Measurements from ENCODE around the gene ERP27.

Gene ERP27

GRCh38 chr12:14934511-14934910 is 3.8 kb downstream of the ERP27 start:
- DNase-seq: no peak

DNA sequence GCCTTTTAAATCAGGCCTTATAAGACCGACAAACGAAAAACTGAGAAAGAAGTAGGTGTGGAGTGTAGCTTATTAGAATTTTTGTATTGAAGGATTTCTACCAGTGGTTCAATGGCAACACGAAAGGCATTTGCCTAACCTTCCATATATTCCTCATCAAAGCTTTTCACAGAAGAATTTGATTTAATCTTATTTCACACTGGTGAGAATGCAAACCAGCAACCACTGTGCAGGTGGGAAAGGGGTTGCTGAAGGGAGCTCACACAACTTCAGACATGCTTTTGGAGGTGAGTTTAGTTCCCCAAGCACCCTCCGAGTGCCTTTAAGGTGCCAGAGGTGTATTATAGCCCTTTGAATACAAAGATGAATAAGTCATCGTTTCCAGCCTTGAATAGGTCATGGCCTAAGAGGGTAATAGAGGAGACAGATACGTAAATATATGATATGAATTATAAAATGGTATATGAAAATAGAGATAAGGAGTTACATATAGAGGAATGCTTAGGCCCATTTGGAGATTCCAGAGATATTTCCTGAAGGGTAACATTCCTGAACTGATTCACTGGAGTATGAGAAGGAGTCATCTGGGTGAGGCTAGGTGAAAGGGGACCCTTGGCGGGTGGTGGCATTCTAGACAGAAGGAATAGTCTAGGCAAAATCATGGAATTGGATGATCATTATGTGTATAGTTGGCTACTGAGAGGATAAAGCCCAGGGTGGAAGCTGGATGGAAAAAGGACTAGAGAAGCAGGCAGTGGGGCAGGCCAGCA is 6.4 kb downstream of the ERP27 start:
- no peak for DNase-seq

GRCh38 chr12:14931359-14931758 is 7.0 kb downstream of the ERP27 start:
- no peak for DNase-seq

- DNase-seq: no peak
Measured at GRCh38 chr12:14930299-14930698, 8.0 kb downstream of the ERP27 start.

GRCh38 chr12:14928931-14929330 is 9.4 kb downstream of the ERP27 start:
- DNase-seq: no peak

DNA sequence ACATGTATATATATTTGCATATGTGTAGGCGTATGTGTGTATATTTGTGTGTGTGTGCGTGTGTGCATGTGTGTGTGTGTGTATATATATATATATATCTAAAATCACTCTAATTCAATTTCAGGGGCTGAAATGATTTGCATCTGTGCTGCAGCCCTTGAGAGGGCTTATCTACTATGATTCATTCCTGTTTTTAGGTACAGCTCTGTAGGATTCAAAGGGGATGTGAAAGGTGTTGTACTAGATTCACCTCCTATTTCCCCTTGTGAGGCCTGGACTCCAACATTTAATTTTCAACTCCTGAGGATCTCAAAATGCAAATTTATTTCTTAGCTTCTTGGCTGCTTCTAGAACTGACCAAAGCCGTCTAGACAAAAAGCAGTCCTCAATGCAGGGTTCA is 11.1 kb downstream of the ERP27 start:
- DNase-seq: no peak

DNA sequence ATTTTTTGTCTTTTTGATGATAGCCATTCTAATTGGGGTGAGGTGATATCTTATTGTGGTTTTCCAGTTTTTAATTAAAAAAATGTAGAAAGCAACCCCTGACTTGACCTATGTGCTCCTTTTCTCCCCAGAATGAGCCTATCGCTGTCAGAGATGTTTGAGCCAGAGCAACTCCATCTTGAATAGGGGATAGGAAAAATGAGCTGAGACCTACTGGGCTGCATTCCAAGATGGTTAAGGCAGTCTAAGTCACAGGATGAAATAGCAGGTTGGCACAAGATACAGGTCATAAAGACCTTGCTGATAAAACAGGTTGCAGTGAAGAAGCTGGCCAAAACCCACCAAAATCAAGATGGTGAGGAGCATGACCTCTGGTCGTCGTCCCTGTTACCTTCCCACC is 13.8 kb downstream of the ERP27 start:
- DNase-seq: no peak

- no peak for DNase-seq
Measured at GRCh38 chr12:14923944-14924343, 14.4 kb downstream of the ERP27 start.

- no peak for DNase-seq
Measured at GRCh38 chr12:14921218-14921617, 17.1 kb downstream of the ERP27 start.

DNA sequence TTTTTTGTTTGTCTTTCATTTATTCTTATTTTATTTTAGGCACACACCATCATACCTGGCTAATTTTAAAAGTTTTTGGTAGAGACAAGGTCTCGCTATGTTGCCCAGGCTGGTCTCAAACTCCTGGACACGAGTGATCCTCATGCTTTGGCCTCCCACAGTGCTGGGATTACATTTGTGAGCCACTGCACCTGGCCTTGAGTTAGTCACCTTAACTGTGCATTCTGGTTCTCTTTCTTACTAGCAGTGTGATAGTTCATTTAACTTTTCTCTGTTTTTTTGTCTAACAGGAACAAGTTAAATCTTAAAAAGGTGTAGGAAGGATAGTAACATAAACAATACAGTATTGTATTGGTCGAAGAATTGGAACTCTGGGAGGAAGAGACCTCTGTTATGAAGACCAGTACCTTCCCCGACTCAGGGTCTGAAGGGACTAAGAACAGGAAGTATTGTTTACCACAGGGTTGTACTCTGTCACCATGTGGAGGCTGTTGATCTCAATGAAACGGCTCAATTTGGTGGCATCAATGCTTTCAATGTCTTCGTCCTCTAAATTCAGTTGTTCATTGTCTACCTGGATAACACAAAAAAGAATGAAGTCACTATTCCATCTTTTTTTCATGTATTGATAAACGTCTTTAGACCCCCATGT is 17.7 kb downstream of the ERP27 start:
- DNase-seq: no peak

DNA sequence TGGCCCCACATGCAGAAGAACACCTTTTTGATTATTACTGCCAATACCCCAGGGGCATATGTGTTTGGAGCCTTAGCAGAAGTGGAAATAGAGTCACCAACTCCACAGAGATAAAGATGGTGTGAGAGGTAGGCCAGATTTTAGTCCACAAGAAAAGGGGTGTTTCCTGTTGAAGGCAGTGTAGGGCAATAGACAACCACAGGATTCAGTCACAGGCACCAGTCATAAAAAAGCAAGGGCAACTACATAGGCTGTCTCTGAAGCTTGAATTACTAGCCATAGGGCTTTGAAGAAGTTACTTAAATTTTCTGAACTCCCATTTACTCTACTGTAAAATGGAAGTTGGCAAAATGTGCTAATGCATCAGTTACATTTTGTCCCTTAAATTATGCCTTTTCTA is 18.9 kb downstream of the ERP27 start:
- DNase-seq: no peak

GRCh38 chr12:14915736-14916135 is 22.6 kb downstream of the ERP27 start:
- no peak for DNase-seq

GRCh38 chr12:14913381-14913781 is 25.0 kb downstream of the ERP27 start:
- DNase-seq: no peak

- no peak for DNase-seq
Measured at GRCh38 chr12:14911131-14911530, 27.2 kb downstream of the ERP27 start.

GRCh38 chr12:14910090-14910915 is 28.0 kb downstream of the ERP27 start:
- peak; percentile 44 for DNase-seq

DNA sequence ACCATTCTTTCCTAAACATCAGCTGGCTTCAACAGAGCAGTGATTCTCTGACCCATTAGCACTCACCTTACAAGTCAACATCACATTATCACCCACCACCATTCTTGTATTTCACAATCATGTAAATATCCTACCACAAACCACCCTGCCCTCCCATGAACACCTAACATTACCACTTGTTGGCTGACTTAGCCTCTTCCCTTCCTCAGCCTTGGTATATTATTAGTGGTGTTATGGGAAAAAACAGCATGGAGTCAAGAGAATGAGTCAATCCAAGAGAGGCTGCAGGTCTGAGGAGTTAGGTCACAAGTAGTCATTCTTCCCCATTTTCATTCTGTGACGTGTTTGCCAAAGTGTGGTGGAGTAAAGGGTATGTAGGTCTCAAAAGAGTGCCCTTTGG is 30.4 kb downstream of the ERP27 start:
- DNase-seq: no peak

DNA sequence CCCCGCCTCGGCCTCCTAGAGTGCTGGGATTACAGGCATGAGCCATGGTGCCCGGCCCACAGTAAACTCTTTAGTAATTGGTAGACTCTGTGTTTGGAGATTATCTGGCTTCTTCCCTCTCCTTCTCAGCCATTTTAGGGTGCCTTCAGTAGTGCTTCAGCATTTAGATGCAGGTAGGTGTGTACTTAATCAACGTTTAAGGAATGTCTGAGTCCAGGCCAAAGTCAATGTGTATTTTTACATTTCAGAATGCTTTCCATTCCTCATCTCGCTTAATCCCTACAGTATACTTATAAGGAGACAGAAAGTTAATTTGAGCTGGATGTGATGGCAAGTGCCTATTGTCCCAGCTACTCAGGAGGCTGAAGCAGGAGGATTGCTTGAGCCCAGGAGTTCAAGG is 32.2 kb downstream of the ERP27 start:
- no peak for DNase-seq

GRCh38 chr12:14905269-14906004 is 32.9 kb downstream of the ERP27 start:
- DNase-seq: no peak

DNA sequence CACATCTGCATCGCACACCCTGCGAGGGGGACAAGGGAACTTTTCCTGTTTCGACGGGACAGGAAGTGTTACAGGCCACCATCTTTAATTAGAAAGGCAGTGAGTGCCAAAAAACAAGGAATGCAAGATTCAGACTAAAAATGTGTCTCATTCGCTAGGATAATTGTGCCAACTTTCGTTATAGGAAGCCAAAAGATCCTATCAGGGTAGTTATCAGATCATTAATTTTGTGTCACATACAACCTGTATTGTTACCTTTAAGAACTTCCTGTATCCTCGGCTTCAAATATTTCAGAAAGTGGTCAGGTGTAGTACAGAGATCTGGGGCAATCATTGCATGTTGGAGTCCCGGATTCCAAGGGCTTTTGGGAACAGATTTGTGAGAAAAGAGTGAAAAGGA is 33.5 kb downstream of the ERP27 start:
- DNase-seq: no peak

DNA sequence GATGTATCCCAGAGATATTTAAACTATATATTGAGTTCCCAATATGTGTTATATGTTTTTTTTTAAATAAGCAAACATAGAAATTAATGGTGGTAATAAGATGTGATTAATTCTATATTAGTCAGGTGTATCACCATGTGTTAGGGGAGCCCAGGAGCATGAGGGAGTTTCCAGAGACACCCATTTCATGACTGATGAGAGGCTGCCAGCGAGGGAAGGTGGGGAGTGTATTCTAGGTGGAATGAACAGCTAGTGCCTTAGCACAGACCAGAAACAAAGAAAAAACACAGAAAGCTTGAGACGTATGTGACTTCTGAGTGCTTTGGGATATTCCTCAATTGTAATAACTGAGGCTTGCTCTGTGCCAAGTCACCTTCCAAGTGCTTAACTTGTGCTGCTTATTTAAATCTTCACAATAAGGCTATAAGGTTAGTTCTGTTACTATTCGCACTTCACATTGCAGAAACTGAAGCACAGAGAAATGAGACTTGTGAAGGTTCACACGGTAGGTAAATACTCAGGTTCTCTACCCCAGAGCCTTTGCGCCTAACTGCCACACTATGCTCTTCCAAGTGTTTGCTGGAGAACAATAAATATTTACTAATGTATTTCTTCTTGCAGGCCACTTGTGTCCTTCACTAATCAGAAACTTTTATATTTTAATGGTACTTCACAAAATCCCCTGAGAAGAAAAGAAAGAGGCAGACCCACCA is 34.8 kb downstream of the ERP27 start:
- DNase-seq: no peak

DNA sequence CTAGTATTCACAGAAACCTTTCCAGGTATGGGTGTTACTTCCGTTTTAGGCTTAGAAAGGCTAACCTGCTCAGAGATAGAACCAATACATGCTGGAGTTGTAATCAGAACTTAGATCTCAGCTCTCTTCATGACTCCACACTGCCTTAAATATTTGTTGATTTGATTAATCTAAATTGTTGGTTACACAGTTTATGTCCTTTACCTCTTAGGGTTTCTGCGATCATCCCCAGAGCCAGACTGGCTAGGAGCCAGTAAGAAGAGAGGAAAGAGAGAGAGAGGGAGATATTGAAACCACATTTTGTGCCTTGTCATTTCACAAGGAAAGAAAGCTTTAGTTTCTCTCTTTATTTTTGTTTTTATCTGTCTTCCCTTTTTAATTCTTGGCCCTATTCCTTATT is 35.9 kb downstream of the ERP27 start:
- no peak for DNase-seq

DNA sequence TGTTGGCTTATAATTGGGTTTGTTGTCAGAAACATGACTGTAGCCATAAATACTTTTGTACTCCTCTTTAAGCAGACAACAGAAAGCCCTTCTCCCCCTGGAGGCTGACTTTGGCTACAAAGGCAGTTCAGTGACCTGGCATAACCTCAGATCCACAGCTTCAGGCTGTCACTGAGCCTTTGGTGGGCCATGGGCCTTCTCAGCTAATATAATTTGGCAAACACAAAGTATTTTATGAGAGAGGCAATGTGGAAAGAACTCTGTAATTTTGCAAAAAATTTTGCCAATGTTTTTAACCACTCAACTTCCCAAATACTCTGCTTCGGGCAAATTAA is 37.1 kb downstream of the ERP27 start:
- no peak for DNase-seq

Data from activated naive CD4-positive, alpha-beta T cell treated with Interleukin-2 at 50 U/mL for 16 hours (primary cell).